Smooth muscle cell of the umbilical artery (primary cell): ENCODE measurements around the gene C1orf50. TPM values are rescaled to one million over a fixed set of nuclear protein-coding genes. Genes with fewer than 3 reads are reported as not detected.

ENCODE experiments used
- total RNA-seq: library from RNA; depleted of rRNA; stranded (reverse); fragments of >200 nt; gene quantifications from 2 replicates; pipeline ENCODE4 v1.2.3, GENCODE V29; 2014

Gene C1orf50
- total RNA-seq: 2.7 and 3.7 TPM in 2 replicates

DNA sequence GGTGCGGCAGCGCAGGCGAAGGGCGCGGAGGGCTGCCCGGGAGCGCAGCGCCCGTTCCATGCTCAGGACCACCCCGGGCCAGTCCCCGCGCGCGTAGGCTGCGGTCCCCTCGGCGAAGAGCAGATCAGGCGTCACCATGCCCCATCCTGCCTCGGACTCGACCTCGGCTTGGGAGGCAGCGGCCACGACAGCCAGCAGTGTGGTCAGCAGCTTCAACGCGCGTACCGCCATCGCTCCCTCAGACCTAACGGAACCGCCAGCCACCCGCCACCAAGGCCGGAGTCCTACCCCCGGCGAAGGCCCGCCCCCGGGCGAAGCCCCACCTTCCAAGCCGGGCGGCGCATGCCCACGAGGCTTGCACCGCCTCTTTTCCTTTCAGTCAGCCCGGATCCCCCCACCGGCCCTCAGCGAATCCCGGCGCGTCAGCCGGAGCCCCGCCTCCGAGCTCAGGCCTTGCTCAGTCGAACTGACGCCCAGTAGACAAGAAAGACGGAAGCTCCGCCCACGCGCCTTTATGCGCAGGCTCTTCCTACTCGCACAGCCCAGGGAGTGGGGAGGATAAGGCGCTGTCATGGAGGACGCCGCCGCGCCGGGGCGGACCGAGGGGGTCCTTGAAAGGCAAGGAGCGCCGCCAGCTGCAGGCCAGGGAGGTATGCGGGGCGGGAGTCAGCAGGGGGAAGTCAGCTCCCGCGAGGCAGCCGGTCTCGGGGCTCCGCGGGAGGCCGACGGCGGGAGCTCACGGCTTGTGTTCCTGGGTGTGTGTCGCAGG is at the start of gene C1orf50, which contains the start of gene P3H1:
Gene C1orf50 (plus strand): TSS at position 509 of the 769 bp plus-strand sequence. CDS start 63 bp downstream, at position 572.
Gene P3H1 (minus strand): TSS at position 288 of the 769 bp plus-strand sequence. CDS start 57 bp downstream, at position 231.

DNA sequence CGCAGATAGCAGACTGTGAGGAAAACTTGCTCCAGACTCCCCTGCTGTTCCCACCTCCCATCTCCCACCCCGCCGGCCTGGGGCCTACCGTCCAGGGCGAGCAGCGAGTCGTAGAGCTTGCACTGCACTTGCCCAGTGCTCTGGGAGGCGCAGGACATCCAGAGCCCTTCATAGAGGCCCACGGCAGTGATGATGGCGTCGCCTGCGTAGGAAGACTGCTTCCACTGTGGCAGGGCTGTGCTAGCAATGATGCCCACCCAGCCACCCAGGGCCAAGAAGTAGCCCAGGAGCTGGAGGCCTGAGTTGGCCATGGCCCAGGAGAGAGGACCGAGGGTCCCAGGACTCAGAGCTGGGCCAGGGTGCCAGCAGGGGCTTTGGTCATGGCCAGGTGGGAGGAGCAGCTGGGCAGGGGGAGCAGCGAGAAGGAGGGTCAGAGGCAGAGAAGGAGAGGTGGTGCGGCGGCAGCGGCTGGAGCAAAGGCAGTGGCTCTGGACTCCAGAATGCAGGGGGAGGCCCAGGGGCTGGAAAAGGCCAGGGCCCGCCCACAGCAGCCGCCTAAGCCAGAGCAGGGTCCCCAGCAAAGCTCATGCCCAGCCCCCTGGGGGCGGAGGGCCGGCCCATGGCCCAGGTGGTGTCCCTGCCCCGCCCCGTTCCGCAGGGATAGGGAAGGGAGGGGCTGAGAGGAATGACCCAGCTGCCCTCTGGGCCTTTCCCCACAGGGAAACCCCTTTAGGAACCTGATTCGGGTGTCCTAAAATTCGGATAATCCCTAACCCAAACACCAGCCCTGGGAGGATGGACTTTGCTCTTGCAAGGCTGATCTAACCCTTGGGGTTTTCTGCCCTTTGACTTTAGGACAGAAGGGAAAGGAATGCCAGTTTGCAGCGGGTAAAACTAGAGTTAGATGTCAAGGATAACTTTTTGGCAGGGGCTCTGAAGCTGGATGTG is 27.0 kb upstream of the C1orf50 start, which contains the start of gene CLDN19:
Gene CLDN19 (minus strand): TSS at position 484 of the 948 bp plus-strand sequence. CDS start 173 bp downstream, at position 311.

DNA sequence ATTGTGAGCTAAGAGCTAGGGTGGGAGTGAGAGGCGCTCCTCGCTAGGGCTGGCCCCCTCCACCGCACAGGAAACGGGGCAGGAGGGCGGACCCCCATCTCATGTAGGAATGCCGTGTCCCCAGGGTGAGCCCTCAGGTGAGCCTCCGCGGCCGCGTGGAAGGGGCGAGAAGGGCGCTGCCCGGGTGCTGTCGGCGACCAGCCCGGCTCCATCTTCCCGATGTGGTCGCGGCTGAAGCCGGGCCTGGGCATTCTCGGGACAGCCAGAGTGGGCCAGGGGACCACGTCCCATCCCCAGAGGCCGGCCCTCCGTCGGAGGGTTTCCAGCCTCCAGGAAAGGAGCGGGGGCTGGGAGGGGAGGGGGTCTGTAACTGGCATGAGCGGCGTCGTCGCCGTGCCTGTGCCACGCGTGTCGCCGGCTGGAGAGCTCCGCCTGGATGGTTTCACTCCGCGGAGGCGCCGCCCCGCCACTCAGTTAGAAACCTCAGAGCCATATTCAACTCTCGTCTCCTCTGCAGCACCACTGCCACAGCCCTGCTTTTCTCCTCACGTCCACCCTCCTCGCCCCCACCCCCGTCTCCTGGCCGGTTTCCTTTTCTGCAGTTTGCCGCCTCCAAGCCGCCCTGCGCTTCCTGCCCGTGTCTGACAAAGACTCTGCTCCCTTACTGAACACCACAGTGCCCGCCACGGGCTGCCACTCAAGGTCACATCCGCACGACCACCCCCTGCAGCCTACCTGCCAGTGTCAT is 18.1 kb downstream of the C1orf50 start, which contains the start of gene TMEM269:
Gene TMEM269 (plus strand): TSS at position 46 of the 748 bp plus-strand sequence. CDS start 4,903 bp downstream, outside the sequence.

DNA sequence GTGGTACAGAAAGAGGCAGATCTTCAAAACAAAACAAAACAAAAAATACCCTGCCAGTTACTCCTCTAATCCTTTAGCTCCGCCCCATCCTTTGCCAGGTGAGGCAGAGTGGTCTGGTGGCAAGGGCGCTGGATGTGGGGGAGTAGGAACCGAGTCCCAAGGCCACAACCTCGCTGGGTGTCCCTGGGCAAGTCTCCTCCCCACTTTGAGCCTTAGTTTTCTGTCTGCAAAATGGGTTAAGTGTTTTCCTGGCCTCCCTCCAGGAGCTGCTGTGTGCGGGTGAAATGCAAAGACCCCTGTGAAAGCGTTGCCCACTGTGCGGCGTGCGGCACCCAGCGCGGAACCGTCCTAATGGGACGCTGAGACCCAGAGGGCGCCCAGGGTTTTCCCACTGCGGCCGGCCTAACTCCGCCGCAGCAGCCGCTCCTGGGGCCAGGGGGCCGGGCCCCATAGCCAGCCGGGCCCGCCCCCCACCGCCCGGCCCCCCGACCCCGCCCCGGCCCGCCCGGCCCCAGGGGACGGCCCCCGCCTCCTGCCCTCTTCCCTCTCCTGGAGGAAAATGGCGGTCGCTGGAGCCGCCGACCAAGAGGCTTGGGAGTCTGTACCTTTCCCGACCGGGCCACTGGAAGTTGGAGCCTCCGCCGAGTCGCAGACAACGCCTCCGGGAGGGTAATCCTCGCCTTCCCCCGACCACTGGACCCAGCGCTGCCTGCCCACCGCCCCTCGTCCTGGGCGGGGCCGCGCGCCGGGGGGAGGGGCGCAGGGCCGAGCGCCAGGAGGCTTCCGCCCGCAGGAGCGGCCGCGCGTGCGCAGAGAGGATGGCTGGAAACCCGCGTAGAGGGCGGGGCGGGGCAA is 49.8 kb downstream of the C1orf50 start, which contains the start of the genes ERMAP and SVBP:
Gene ERMAP (plus strand): TSS at position 538 of the 855 bp plus-strand sequence. CDS start 13,327 bp downstream, outside the sequence.
Gene SVBP (minus strand): TSS at position 813 of the 855 bp plus-strand sequence. CDS start 853 bp downstream, outside the sequence.

Other genes starting within 250 kb of the C1orf50 start
- 18.7 and 22.4 TPM in 2 replicates for gene PPIH, start 108.8 kb upstream of the C1orf50 start, total RNA-seq
- 516 and 899 TPM in 2 replicates for gene YBX1, start 84.8 kb upstream of the C1orf50 start, total RNA-seq
- gene CLDN19, start 27.0 kb upstream of the C1orf50 start, total RNA-seq: not detected in 2 replicates
- 348 and 453 TPM in 2 replicates for gene P3H1, start 221 bp upstream of the C1orf50 start, total RNA-seq
- not detected in 2 replicates for gene TMEM269, start 17.7 kb downstream of the C1orf50 start, total RNA-seq
- gene ERMAP, start 49.9 kb downstream of the C1orf50 start, total RNA-seq: 13.0 and 14.0 TPM in 2 replicates
- 5.9 and 9.5 TPM in 2 replicates for gene SVBP, start 50.1 kb downstream of the C1orf50 start, total RNA-seq
- gene ZNF691, start 79.4 kb downstream of the C1orf50 start, total RNA-seq: 8.6 and 9.2 TPM in 2 replicates
- gene SLC2A1, start 191.6 kb downstream of the C1orf50 start, total RNA-seq: 271 and 519 TPM in 2 replicates